ENCODE results near the gene EYS. TPM values are rescaled to one million over a fixed set of nuclear protein-coding genes. Genes with fewer than 3 reads are reported as not detected.

EYS gene
- polyA plus RNA-seq, 1 of the 3 experiments (the other 2 are of a cell fraction) = 0.05 TPM

DNA sequence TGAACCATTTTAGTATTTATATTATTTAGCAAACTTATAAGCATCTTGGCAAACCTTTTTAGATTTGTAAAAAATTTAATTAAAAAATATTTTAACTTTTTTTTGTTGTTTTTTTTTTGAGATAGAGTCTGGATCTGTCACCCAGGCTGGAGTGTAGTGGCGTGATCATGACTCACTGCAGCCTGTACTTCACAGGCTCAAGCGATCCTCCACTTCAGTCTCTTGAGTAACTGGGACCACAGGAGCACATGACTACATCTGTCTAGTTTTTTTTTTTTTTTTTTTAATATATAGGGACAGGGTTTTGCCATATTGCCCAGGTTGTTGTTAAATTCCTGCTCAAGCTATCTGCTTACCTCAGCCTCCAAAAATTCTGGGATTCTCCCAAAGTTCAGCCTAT, 161.1 kb downstream of the EYS start:
- no peak overlapping the region for H3K27ac ChIP-seq (ENCODE audit: low read depth in 2 of 2, low read length in 1 of 2)
- WGBS (ENCODE audit: low lambda C conversion rate) = 62% methylated on average over 2 of the region's 2 CpGs
- no peaks in the 10 kb centered on the region for H3K36me3 ChIP-seq (replicated peaks in 1 of 2; ENCODE audit: control insufficient read depth in 1 of 2, insufficient read depth in 2 of 2, low read length in 1 of 2)
- H3K9me2 ChIP-seq = no peaks in the 10 kb centered on the region
- no peak overlapping the region for H3K9ac ChIP-seq
- ChIA-PET CTCF (no interaction called here), POLR2A (no interaction called here)
- H2AFZ ChIP-seq (ENCODE audit: low read depth) = no peak overlapping the region
- no peaks in the 10 kb centered on the region for H4K20me1 ChIP-seq (ENCODE audit: insufficient read depth)
- TF ChIP-seq, protein P1, sequence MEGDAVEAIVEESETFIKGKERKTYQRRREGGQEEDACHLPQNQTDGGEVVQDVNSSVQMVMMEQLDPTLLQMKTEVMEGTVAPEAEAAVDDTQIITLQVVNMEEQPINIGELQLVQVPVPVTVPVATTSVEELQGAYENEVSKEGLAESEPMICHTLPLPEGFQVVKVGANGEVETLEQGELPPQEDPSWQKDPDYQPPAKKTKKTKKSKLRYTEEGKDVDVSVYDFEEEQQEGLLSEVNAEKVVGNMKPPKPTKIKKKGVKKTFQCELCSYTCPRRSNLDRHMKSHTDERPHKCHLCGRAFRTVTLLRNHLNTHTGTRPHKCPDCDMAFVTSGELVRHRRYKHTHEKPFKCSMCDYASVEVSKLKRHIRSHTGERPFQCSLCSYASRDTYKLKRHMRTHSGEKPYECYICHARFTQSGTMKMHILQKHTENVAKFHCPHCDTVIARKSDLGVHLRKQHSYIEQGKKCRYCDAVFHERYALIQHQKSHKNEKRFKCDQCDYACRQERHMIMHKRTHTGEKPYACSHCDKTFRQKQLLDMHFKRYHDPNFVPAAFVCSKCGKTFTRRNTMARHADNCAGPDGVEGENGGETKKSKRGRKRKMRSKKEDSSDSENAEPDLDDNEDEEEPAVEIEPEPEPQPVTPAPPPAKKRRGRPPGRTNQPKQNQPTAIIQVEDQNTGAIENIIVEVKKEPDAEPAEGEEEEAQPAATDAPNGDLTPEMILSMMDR (IDR thresholded peaks at IDR 0.05) = no peak
- no peaks in the 10 kb centered on the region for H3K9me3 ChIP-seq
- no peaks in the 10 kb centered on the region for H3K27me3 ChIP-seq (ENCODE audit: insufficient read depth)
- H3K4me3 ChIP-seq (ENCODE audit: low read depth in 2 of 2, low read length in 1 of 2) = no peak overlapping the region
- no peaks in the 10 kb centered on the region for H3F3A ChIP-seq (replicated peaks; ENCODE audit: insufficient read depth)
- no peak overlapping the region for H3K4me2 ChIP-seq
- peaks cover 0 to 6% of the 10 kb centered on the region in 2 experiments; a peak in 1 of 4 replicates for H3K4me1 ChIP-seq (ENCODE audit: control insufficient read depth in 1 of 2, insufficient read depth in 2 of 2, low read depth in 1 of 2, low read length in 1 of 2)
- DNase-seq = no peak
- H3K79me2 ChIP-seq (ENCODE audit: insufficient read depth) = no peaks in the 10 kb centered on the region

DNA sequence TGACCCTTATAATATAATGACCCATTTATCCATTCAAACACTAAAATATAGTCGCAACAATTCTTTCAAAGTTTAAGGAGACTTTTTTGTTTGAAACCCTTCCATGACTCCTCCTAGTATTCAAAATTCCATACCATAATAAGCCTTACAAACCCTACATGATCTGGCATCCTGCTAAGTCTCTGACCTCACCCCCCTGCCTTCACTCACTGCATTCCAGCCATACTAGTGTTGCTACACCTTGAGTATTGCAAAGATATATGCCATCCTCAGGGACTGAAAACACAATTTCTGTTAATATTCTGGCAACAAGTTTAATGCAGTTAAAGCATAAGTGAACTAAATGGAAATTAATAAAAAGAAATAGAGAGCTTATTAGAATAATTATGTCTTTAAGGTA, 168.4 kb downstream of the EYS start:
- Histone ChIP-seq H3K27ac (ENCODE audit: low read depth in 2 of 2, low read length in 1 of 2) (no peak overlapping the region), H3K4me1 (ENCODE audit: control insufficient read depth in 1 of 2, insufficient read depth in 2 of 2, low read depth in 1 of 2, low read length in 1 of 2) (no peaks in the 10 kb centered on the region), H3K9me3 (no peaks in the 10 kb centered on the region), H3K36me3 (replicated peaks in 1 of 2; ENCODE audit: control insufficient read depth in 1 of 2, insufficient read depth in 2 of 2, low read length in 1 of 2) (no peaks in the 10 kb centered on the region), H3K4me2 (no peak overlapping the region), H3K9me2 (no peaks in the 10 kb centered on the region), H3K79me2 (ENCODE audit: insufficient read depth) (no peaks in the 10 kb centered on the region), H3F3A (replicated peaks; ENCODE audit: insufficient read depth) (no peaks in the 10 kb centered on the region), H3K9ac (no peak overlapping the region), H2AFZ (ENCODE audit: low read depth) (no peak overlapping the region), H4K20me1 (ENCODE audit: insufficient read depth) (no peaks in the 10 kb centered on the region), H3K4me3 (ENCODE audit: low read depth in 2 of 2, low read length in 1 of 2) (no peak overlapping the region), H3K27me3 (ENCODE audit: insufficient read depth) (no peaks in the 10 kb centered on the region)
- DNase-seq = no peak
- TF ChIP-seq JUND (IDR thresholded peaks at IDR 0.05) (no peak), RFX5 (IDR thresholded peaks at IDR 0.05; ENCODE audit: low read length) (no peak), MXI1 (IDR thresholded peaks at IDR 0.05; ENCODE audit: low read depth, low read length) (no peak)
- ChIA-PET CTCF (no interaction called here), POLR2A (no interaction called here)
- WGBS (ENCODE audit: low lambda C conversion rate) = 58% methylated on average over 1 of the region's 1 CpG

DNA sequence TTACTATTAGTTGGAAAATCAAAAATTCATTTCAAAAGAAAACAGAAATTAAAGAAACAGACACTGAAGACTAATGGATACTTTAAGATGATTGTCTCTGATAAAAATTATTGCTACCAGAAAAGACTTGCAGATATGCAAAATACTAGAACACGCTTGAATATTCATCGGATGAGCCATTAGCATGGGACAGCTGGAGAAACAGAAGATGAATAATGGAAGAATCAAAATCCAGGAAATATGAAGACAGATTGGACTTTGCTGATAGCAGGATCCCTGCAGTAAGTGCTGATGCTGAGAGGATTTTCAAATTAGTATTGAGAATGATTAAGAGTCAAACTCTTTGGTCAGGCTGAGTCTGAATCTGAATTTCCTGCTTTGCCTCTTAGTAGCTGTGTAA, 169.4 kb downstream of the EYS start:
- no peak overlapping the region for H3K4me2 ChIP-seq
- ChIA-PET CTCF (no interaction called here), POLR2A (no interaction called here)
- TF ChIP-seq SMC3 (IDR thresholded peaks at IDR 0.05; ENCODE audit: low read depth, low read length) (no peak), NRF1 (IDR thresholded peaks at IDR 0.05; ENCODE audit: low read depth, low read length) (no peak), NFIC (IDR thresholded peaks at IDR 0.05; ENCODE audit: borderline replicate concordance) (no peak), CHD2 (IDR thresholded peaks at IDR 0.05; ENCODE audit: low read length, partially characterized antibody) (no peak), ELF1 (IDR thresholded peaks at IDR 0.05) (no peak), FOXJ3 (CRISPR knock-in tag; IDR thresholded peaks at IDR 0.05) (no peak), JUND (IDR thresholded peaks at IDR 0.05) (no peak), RCOR1 (IDR thresholded peaks at IDR 0.05; ENCODE audit: low read length) (no peak), FOSL2 (IDR thresholded peaks at IDR 0.05; ENCODE audit: borderline replicate concordance, low read depth) (no peak), TEAD4 (IDR thresholded peaks at IDR 0.05; ENCODE audit: borderline replicate concordance, insufficient read depth) (no peak), TAF1 (IDR thresholded peaks at IDR 0.05; ENCODE audit: borderline replicate concordance, low read depth, low read length) (no peak)
- DNase-seq = no peak
- H3K4me1 ChIP-seq (ENCODE audit: control insufficient read depth in 1 of 2, insufficient read depth in 2 of 2, low read depth in 1 of 2, low read length in 1 of 2) = no peaks in the 10 kb centered on the region
- no peak overlapping the region for H3K27ac ChIP-seq (ENCODE audit: low read depth in 2 of 2, low read length in 1 of 2)
- H3K9ac ChIP-seq = no peak overlapping the region
- H3F3A ChIP-seq (replicated peaks; ENCODE audit: insufficient read depth) = no peaks in the 10 kb centered on the region
- H3K4me3 ChIP-seq (ENCODE audit: low read depth in 2 of 2, low read length in 1 of 2) = no peak overlapping the region
- H2AFZ ChIP-seq (ENCODE audit: low read depth) = no peak overlapping the region
- no peaks in the 10 kb centered on the region for H4K20me1 ChIP-seq (ENCODE audit: insufficient read depth)
- H3K9me3 ChIP-seq = no peaks in the 10 kb centered on the region
- no peaks in the 10 kb centered on the region for H3K27me3 ChIP-seq (ENCODE audit: insufficient read depth)
- no peaks in the 10 kb centered on the region for H3K9me2 ChIP-seq
- 82% methylated on average over 2 of the region's 2 CpGs for WGBS (ENCODE audit: low lambda C conversion rate)
- H3K79me2 ChIP-seq (ENCODE audit: insufficient read depth) = no peaks in the 10 kb centered on the region
- no peaks in the 10 kb centered on the region for H3K36me3 ChIP-seq (replicated peaks in 1 of 2; ENCODE audit: control insufficient read depth in 1 of 2, insufficient read depth in 2 of 2, low read length in 1 of 2)

Data from SK-N-SH (cell line).